ENCODE data around the gene RYR2.

- TF ChIP-seq CTCF (conservative IDR thresholded peaks at IDR 0.05; ENCODE audit: low read length) (no peak), EZH2phosphoT487 (IDR thresholded peaks at IDR 0.05; ENCODE audit: borderline replicate concordance, low read depth, low read length) (no peak)
Observed at GRCh38 chr1:237568955-237569354, 527.0 kb downstream of the RYR2 start.
